Stimulated activated memory B cell treated with anti-CD40 and anti-IgM and Interleukin-4, amounts not matched to agents 10 μg/mL and 1 μg/mL and 100 μg/mL, for 72 hours (primary cell): Measurements from ENCODE around the gene TIMP2.
"Not testable (repeated sequence)": the region's sequence is repeated elsewhere in the genome, so short reads cannot be mapped to it uniquely, and the experiment has no call there.

Source experiments
- ATAC-seq: fragments of 150-1000 bp; cut with Tn5 transposase; 2 replicates; pipeline ENCODE4 v1.10.0; 2021
- H3K27ac Mint-ChIP-seq: one replicate; pipeline ENCODE4 v1.8.0; 2022; ENCODE audit warnings: mild to moderate bottlenecking, mixed read lengths
- H3K27me3 Mint-ChIP-seq: one replicate; pipeline ENCODE4 v1.8.0; 2022; ENCODE audit warnings: mixed read lengths
- H3K36me3 Mint-ChIP-seq: one replicate; pipeline ENCODE4 v1.8.0; 2022; ENCODE audit warnings: mixed read lengths
- H3K4me1 Mint-ChIP-seq: one replicate; pipeline ENCODE4 v1.8.0; 2022; ENCODE audit warnings: mixed read lengths
- H3K4me3 Mint-ChIP-seq: one replicate; pipeline ENCODE4 v1.8.0; 2022; ENCODE audit warnings: mild to moderate bottlenecking, moderate library complexity, mixed read lengths
- H3K9me3 Mint-ChIP-seq: one replicate; pipeline ENCODE4 v1.8.0; 2022; ENCODE audit warnings: mixed read lengths

The TIMP2 gene

DNA sequence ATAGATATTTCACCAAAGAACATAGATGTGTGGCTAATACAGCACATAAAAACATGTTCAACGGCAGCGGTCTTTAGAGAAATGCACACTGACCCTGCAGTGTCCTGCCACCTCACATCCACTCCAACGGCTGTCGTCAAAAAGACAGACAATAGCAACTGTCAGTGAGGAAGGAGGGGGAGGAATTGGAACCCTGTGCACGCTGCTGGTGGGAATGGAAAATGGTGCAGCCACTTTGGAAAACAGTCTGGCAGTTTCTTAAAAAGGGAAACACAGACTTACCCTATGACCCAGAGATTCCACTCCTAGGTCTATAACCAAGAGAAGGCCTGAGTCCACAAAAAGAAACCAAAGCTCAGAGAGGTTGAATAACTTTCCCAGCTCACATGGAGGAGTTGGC lies 29.9 kb downstream of the TIMP2 start:
- Mint-ChIP-seq H3K9me3 (no peaks in the 10 kb centered on the region), H3K27me3 (no peaks in the 10 kb centered on the region), H3K4me3 (no peak overlapping the region), H3K27ac (peak overlapping the region; percentile 19), H3K4me1 (peaks cover 36% of the 10 kb centered on the region), H3K36me3 (no peaks in the 10 kb centered on the region)
- ATAC-seq = no peak

DNA sequence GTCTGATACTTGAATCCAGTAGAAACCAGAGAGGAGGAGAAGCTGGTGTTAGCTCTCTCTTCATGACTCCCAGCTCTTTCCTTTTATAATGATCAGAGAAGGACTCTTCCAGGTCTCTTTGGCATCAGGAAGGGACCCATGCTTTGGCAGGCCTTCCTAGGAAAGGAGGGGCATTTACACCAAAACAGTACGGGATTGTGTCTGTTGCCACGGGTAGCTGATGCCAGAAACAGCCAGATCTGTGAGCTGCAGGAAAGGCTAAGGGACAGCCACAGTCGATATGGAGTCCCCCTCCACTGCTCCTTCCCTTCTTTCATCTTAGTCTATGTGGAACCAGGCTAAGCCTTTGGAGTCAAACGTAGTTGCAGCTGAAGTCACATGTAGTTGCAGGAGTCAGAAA lies 31.5 kb downstream of the TIMP2 start:
- H3K9me3 Mint-ChIP-seq = no peaks in the 10 kb centered on the region
- peak overlapping the region; percentile 36 for H3K27ac Mint-ChIP-seq
- H3K4me3 Mint-ChIP-seq = no peak overlapping the region
- peaks cover 52% of the 10 kb centered on the region for H3K4me1 Mint-ChIP-seq
- no peaks in the 10 kb centered on the region for H3K27me3 Mint-ChIP-seq
- no peak for ATAC-seq
- H3K36me3 Mint-ChIP-seq = no peaks in the 10 kb centered on the region

DNA sequence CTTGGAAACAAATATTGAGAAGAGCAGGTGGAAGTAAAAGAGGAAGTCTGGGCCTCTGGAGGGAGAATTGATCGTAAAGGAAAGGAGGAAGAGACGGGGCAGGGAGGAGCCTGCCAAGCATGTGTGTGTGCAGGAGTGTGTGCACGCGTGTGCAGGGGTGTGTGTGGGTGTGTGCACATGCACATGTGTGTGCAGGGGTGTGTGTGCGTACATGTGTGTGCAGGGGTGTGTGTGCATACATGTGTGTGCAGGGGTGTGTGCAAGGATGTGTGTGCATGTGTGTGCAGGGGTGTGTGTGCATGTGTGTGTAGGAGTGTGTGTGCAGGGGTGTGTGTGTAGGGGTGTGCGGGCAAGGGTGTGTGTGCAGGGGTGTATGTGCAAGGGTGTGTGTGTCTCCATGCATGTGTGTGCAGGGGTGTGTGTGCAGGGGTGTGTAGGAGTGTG lies 32.2 kb downstream of the TIMP2 start:
- Mint-ChIP-seq H3K4me3 (no peak overlapping the region), H3K4me1 (peaks cover 56% of the 10 kb centered on the region), H3K9me3 (no peaks in the 10 kb centered on the region), H3K27ac (peak overlapping the region; percentile 36), H3K36me3 (no peaks in the 10 kb centered on the region), H3K27me3 (no peaks in the 10 kb centered on the region)
- no peak for ATAC-seq

DNA sequence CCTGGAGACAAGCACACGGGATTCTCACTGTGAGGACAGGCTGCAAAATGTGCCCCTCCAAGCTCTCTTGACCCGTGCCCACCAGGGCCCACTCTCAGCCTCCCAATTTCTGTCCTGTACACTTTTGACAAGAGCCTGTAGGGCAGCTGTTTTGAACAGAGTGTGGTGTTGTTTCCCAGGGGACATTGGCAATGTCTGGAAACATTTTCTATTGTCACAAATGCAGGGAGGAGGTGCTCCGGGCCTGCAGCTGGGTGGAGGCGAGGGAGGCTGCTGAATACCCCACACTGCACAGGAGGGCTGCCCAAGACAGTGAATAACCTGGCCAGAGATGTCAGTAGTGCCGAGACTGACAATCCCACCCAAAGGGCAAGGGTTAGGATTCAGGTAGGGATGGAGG lies 32.7 kb downstream of the TIMP2 start:
- ATAC-seq = no peak
- peak overlapping the region; percentile 36 for H3K27ac Mint-ChIP-seq
- no peaks in the 10 kb centered on the region for H3K27me3 Mint-ChIP-seq
- H3K4me3 Mint-ChIP-seq = no peak overlapping the region
- no peaks in the 10 kb centered on the region for H3K9me3 Mint-ChIP-seq
- H3K36me3 Mint-ChIP-seq = no peaks in the 10 kb centered on the region
- peaks cover 56% of the 10 kb centered on the region for H3K4me1 Mint-ChIP-seq

DNA sequence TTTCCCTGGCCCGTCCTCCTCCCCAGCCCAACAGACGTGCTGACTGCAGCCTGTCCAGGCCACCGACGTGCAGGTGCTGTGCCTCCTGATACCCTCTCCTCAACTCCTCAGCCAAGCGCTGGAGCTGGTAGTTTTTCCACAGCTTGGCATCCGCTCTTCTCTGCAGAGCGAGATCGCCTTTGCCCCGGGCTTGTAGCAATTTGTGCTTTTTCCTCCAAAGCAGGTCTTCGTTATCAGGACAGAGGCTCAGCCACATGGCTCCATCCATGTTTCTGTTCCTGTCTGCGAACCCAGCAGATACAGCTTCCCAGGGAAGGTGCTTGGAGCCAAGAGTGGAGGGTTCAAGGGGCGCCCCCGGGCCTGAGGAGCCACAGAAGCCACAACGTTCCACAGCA lies 33.1 kb downstream of the TIMP2 start:
- H3K9me3 Mint-ChIP-seq = no peaks in the 10 kb centered on the region
- no peak for ATAC-seq
- H3K27me3 Mint-ChIP-seq = no peaks in the 10 kb centered on the region
- H3K36me3 Mint-ChIP-seq = no peaks in the 10 kb centered on the region
- H3K27ac Mint-ChIP-seq = peak overlapping the region; percentile 36
- peaks cover 56% of the 10 kb centered on the region for H3K4me1 Mint-ChIP-seq
- H3K4me3 Mint-ChIP-seq = peak overlapping the region; percentile 64

DNA sequence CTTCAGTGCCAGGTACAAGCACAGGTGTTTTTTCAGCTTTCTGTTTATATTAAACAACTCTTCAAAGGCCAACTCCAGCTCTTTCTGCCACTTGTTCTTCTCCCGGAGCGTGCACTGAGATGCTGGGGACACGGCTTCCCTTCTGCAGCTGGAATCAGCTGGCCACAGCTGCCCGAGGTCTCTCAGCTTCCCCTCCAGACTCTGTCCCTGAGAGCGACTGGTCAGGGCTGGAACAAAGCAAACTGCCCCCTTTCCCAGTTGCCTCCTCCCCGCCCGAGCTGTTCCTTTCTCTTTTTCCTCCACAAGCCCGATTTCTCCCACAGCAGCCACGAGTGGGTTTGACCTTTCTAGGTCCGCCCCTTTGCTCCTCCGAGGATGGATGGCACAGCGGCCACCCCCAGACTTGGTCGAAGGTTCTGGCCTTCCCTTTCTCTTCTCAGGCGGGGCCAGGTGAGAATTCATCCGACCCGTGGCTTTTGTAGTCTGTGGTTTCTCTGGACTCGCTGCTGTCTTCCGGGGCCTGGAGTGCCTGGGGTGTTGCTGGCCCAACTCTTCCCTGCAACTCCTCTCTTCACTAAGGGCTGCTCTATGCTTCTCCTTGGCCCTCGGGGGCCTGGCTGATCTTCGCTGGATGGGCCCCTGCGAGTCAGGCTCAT lies 33.7 kb downstream of the TIMP2 start:
- H3K4me3 Mint-ChIP-seq = peak overlapping the region; percentile 64
- peak overlapping the region; percentile 36 for H3K27ac Mint-ChIP-seq
- ATAC-seq = no peak
- H3K36me3 Mint-ChIP-seq = no peaks in the 10 kb centered on the region
- H3K4me1 Mint-ChIP-seq = peaks cover 56% of the 10 kb centered on the region
- no peaks in the 10 kb centered on the region for H3K9me3 Mint-ChIP-seq
- no peaks in the 10 kb centered on the region for H3K27me3 Mint-ChIP-seq

DNA sequence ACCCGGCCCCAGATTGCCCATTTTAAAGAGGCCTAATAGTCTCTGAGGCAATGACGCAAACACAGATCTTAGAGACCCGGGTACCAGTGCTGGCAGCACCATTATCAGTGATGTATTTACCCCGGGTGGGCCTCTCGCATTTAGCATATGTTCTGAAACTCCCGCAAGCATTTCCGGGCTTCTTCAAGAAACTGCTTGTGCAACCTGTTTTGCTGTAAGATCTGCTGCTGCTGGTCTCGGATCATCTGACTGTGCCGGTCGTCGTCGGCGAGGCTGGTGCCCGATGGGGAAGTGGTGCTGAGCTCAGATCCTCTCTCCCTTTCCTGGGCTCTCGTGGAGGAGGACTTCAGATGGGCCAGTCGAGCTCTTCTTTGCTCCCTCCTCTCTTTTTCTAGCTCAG lies 34.7 kb downstream of the TIMP2 start:
- peaks cover 56% of the 10 kb centered on the region for H3K4me1 Mint-ChIP-seq
- no peaks in the 10 kb centered on the region for H3K9me3 Mint-ChIP-seq
- no peaks in the 10 kb centered on the region for H3K27me3 Mint-ChIP-seq
- no peaks in the 10 kb centered on the region for H3K36me3 Mint-ChIP-seq
- H3K27ac Mint-ChIP-seq = peak overlapping the region; percentile 36
- peak; percentile 79 for ATAC-seq
- peak overlapping the region; percentile 64 for H3K4me3 Mint-ChIP-seq

DNA sequence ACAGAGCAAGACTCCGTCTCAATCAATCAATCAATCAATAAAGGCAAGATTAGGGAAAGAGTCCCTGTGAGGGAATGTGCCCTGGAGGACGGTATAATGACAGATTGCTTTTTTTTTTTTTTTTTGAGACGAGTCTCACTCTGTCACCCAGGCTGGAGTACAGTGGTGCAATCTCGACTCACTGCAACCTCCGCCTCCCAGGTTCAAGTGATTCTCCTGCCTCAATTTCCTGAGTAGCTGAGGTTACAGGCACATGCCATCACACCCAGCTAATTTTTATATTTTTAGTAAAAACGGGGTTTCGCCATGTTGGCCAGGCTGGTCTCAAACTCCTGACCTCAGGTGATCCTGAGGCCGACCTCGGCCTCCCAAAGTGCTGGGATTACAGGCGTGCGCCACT lies 35.1 kb downstream of the TIMP2 start:
- H3K27me3 Mint-ChIP-seq, H3K9me3 Mint-ChIP-seq, H3K36me3 Mint-ChIP-seq, ATAC-seq: not testable (repeated sequence)
- Mint-ChIP-seq H3K4me1 (peaks cover 56% of the 10 kb centered on the region), H3K27ac (peak overlapping the region; percentile 36), H3K4me3 (peak overlapping the region; percentile 64)

DNA sequence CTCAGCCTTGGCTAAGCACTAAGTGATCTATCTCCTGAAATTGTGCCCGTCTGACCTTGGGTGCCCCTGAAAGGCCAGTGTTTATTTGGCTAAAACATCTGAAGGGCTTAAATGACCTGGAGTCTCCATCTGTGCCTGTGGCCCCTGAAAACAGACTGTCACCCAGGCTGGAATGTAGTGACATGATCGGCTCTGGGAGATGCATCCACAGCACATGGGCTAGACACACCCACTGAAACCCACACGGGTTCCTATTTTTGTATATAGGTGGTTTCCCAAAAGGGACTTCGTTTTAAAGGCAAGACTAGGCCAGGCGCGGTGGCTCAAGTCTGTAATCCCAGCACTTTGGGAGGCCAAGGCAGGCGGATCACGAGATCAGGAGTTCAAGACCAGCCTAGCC lies 35.7 kb downstream of the TIMP2 start:
- H3K9me3 Mint-ChIP-seq = no peaks in the 10 kb centered on the region
- peak overlapping the region; percentile 36 for H3K27ac Mint-ChIP-seq
- peaks cover 56% of the 10 kb centered on the region for H3K4me1 Mint-ChIP-seq
- H3K4me3 Mint-ChIP-seq = peak overlapping the region; percentile 73
- H3K27me3 Mint-ChIP-seq = no peaks in the 10 kb centered on the region
- ATAC-seq = peak; percentile 89
- H3K36me3 Mint-ChIP-seq = no peaks in the 10 kb centered on the region

DNA sequence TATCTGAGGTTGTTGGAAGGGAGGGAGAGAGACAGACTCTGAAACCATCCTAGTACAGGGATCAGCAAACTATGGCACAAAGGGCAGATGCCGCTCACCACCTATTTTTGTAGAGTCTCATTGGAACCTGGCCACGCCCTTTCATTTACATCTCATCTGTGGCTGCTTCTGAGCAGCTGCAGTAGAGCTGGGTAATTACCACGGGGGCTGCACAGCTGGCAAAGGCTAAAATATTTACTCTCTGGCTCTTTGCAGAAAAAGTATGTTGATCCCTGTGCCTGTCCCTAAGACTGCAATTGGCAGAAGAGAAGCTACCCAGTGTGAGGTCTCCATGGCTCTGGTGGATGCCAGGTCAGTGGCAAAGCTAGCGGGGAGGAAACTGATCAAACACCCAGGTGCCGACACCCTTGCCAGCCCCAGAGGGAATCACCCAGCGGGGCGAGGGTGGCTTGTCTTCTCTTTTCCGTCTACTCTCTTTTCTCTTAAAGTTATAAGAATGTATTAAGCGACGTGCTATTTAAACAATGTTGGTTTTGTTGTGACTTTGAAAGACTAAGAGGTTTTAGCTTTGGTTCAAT lies 36.2 kb downstream of the TIMP2 start:
- peaks cover 56% of the 10 kb centered on the region for H3K4me1 Mint-ChIP-seq
- H3K27me3 Mint-ChIP-seq = no peaks in the 10 kb centered on the region
- ATAC-seq = peak; percentile 61
- H3K36me3 Mint-ChIP-seq = no peaks in the 10 kb centered on the region
- no peaks in the 10 kb centered on the region for H3K9me3 Mint-ChIP-seq
- H3K4me3 Mint-ChIP-seq = peak overlapping the region; percentile 73
- H3K27ac Mint-ChIP-seq = peak overlapping the region; percentile 36

DNA sequence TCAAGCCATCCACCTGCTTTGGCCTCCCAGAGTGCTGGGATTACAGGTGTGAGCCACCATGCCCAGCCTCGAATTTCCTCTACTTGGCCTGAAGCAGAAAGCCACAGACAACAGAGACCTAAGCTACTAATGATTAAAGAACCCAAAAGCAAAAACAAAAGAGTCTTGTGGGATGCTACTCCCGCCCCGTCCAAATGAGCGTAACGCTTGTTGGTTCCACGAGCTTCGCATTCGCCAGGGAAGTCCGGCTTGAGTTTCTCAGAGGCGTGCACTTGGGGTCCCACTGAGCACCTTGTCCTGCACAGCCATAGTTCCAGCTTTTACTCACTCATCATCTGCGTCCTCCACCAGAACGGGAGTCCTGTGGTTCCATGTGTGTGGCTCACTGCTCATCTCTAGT lies 38.2 kb downstream of the TIMP2 start:
- Mint-ChIP-seq H3K4me1 (peaks cover 54% of the 10 kb centered on the region), H3K36me3 (no peaks in the 10 kb centered on the region), H3K27me3 (peaks cover 15% of the 10 kb centered on the region), H3K4me3 (no peak overlapping the region), H3K27ac (peak overlapping the region; percentile 44), H3K9me3 (no peaks in the 10 kb centered on the region)
- no peak for ATAC-seq

DNA sequence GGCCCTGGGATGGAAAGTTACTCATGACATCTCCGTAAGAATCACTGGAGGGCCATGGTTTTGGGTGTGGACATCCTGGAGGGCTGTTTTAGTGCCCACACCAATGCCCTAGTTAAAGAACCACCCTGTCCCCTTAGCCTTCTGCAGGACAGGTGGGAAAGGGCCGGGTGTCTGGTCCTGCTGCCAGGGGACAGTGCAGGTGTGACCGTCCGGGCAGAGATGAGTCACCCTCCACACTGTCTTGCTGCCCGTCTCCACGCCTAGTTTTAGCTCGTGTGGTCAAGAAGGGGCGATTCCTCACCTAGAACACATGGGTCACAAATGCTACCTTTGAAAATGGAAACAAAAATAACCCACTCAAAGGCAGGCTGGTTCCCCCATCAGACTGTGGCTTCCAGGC lies 39.2 kb downstream of the TIMP2 start:
- Mint-ChIP-seq H3K36me3 (no peaks in the 10 kb centered on the region), H3K9me3 (no peaks in the 10 kb centered on the region), H3K27ac (peak overlapping the region; percentile 44), H3K4me1 (peaks cover 44% of the 10 kb centered on the region), H3K27me3 (peaks cover 15% of the 10 kb centered on the region), H3K4me3 (no peak overlapping the region)
- ATAC-seq = no peak

DNA sequence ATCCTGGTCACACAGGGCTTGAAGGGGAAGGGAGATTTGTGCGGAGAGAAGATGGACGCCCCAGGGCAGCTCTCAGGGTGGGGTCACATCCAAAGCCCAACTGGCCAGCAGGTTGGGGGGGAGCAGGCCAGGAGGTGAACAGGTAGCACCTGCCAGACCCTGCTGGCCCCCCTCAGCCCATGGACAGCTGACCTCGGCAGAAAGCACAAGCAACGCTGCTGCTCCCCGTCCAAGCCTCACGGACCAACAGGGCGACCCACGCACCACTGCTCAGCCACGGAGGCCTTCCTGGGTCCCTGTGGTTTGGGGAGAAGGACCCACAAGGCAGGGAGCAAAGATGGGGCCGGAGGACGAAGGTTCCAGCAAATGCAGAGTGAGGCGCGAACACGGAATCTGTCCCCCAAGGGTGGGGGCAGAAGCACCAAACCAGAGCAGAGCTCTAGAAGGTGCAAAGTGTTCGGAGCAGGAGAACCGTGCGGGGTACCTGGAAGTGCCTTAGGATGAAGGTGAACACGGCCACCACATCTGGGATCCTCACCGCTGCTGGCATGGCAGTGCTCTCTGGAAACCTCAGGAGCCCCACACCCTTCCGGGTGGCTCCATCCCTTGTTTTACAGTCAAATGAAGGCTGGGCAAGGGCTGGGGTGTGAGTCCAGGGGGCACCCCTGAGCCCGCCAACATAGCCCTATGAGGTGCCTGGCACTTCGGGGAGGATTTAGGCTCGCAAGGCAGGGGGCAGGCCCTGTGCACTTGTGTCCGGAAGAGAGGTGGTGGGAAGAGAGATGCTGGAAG lies 40.1 kb downstream of the TIMP2 start:
- Mint-ChIP-seq H3K27me3 (peaks cover 20% of the 10 kb centered on the region), H3K4me1 (peaks cover 38% of the 10 kb centered on the region), H3K27ac (no peak overlapping the region), H3K4me3 (no peak overlapping the region), H3K36me3 (no peaks in the 10 kb centered on the region), H3K9me3 (no peaks in the 10 kb centered on the region)
- no peak for ATAC-seq

DNA sequence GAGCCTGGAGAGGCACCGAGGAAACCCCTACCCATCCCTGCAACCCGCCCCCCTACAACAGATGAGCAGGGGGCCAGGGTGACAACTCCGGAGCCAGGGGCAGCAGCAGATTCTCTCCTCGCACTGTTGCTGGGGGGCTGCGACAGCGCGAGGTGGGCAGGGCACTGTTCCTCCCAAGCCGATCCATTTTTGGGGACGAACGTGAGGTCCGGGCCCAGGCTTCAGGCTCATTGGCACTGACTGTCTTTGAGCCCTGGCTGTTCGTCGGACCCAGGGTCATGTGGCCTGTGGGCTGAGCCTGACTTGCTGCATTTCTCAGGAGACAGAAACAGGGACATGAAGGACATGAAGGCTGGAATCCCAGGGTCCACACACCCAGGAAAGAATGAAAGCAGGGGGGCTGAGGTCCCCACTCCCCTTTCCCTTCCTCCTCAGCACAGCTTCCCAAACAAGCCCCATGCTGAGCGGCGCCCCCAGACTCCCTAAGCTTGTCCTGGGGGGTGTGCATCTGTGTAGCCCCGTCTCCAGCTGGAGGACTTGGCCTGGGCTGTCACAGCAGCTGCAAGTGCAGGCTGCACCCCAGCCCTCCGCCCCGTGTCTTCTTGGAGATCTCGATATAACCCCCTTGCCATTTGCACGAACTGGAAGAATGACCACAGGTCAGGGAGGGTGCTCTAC lies 40.9 kb downstream of the TIMP2 start:
- H3K27ac Mint-ChIP-seq = no peak overlapping the region
- peaks cover 38% of the 10 kb centered on the region for H3K4me1 Mint-ChIP-seq
- no peak for ATAC-seq
- H3K9me3 Mint-ChIP-seq = no peaks in the 10 kb centered on the region
- H3K4me3 Mint-ChIP-seq = no peak overlapping the region
- H3K27me3 Mint-ChIP-seq = peaks cover 26% of the 10 kb centered on the region
- H3K36me3 Mint-ChIP-seq = no peaks in the 10 kb centered on the region

DNA sequence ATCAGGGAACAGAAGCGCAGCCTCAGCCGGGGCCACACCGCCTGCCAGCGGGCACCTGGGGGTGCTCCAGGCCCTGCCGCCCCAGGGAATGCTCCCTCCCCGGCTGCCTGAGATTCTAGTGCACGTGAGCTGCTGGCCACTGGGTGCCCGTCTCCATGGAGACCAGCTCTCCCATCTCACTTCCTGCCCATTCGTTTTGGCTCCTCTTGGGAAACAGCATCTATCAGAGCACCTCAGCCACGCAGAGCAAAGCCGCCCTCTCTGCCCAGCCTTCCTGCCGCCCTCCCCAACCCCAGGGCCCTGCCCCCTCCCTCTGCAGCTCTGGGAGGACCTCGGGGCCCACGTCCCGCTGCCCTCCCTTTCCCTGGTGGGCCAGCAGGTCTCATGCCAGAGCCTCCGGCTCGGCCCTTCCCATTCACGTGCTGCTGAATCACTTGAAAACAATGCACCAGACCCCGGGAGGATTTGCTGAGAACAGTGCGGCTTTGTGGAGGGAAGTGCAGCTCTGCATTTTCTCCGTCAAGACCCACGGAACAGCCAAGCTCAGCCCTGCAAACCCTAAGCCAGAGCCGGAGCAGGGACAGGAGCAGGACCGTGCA lies 41.6 kb downstream of the TIMP2 start:
- H3K4me1 Mint-ChIP-seq = peaks cover 38% of the 10 kb centered on the region
- ATAC-seq = no peak
- H3K36me3 Mint-ChIP-seq = no peaks in the 10 kb centered on the region
- H3K27me3 Mint-ChIP-seq = peaks cover 33% of the 10 kb centered on the region
- peak overlapping the region; percentile 77 for H3K27ac Mint-ChIP-seq
- H3K4me3 Mint-ChIP-seq = no peak overlapping the region
- no peaks in the 10 kb centered on the region for H3K9me3 Mint-ChIP-seq
